ENCODE data around the gene MAGI1.

MAGI1 gene

DNA sequence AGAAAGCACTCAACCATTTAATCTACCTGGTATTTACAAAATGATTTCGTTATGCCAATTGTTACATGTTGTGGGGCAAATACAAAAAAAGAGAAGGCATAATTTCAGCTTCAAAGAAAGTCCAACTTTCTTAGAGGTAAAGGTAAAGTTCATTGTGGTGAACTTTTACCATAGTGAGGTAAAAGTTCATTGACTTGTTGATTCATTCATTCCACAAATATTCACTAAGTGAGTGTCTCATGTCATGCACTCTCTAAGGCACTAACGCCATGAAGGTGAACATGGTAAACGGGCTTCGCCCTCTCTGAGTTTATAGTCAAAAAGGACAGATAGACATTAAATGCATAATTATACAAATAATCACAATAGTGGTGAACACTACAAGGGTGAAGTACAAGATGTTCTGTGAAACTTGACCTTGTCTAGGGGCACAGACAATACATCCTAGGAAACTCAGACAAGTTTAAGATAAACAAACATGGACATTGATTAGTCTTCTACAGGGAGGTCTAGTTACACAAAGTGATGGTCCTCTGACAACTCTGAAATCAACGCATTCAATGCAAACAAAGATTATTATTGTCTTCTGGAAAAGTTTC, 378.6 kb downstream of the MAGI1 start:
- TF ChIP-seq, protein P1, sequence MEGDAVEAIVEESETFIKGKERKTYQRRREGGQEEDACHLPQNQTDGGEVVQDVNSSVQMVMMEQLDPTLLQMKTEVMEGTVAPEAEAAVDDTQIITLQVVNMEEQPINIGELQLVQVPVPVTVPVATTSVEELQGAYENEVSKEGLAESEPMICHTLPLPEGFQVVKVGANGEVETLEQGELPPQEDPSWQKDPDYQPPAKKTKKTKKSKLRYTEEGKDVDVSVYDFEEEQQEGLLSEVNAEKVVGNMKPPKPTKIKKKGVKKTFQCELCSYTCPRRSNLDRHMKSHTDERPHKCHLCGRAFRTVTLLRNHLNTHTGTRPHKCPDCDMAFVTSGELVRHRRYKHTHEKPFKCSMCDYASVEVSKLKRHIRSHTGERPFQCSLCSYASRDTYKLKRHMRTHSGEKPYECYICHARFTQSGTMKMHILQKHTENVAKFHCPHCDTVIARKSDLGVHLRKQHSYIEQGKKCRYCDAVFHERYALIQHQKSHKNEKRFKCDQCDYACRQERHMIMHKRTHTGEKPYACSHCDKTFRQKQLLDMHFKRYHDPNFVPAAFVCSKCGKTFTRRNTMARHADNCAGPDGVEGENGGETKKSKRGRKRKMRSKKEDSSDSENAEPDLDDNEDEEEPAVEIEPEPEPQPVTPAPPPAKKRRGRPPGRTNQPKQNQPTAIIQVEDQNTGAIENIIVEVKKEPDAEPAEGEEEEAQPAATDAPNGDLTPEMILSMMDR (conservative IDR thresholded peaks at IDR 0.05; ENCODE audit: low read depth, low read length), result no peak
- no peaks in the 10 kb centered on the region for H3K79me2 ChIP-seq (ENCODE audit: insufficient read depth, low read depth)
- H3K4me3 ChIP-seq (IDR thresholded peaks at IDR 0.05; ENCODE audit: insufficient read depth, low read depth, low read length), result no peak overlapping the region

DNA sequence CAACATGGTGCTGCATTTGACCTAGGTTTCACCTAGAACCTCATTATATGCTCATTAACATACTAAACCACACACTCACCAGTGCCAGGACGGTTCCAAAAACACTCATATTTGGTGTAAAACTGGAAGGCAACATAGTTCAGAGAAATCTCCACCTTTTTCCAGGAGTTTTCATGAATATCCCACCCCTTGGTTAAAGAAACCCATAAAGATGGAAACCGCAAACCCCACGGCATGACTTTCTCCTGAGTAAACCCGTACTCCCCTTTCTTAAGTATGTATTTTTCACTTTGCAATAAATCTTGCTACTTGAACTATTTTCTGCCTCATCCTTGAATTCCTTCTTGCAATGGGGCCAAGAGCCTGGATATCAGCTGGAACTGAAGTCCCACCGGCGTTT, 379.3 kb downstream of the MAGI1 start:
- Histone ChIP-seq H2AFZ (ENCODE audit: low read depth) (no peak overlapping the region), H3K27me3 (ENCODE audit: insufficient read depth, low read depth) (no peaks in the 10 kb centered on the region), H3K27ac (no peak overlapping the region), H3K9ac (no peak overlapping the region), H3K4me3 (IDR thresholded peaks at IDR 0.05; ENCODE audit: insufficient read depth, low read depth, low read length) (no peak overlapping the region), H4K20me1 (ENCODE audit: insufficient read depth) (no peaks in the 10 kb centered on the region), H3K4me1 (ENCODE audit: low read depth, poor library complexity, severe bottlenecking) (no peaks in the 10 kb centered on the region), H3K79me2 (ENCODE audit: insufficient read depth, low read depth) (no peaks in the 10 kb centered on the region), H3K4me2 (no peak overlapping the region), H3K36me3 (ENCODE audit: insufficient read depth) (no peaks in the 10 kb centered on the region)
- TF ChIP-seq, protein P1 (conservative IDR thresholded peaks at IDR 0.05; ENCODE audit: low read depth, low read length), result no peak

More for the DNA sequence above, 378.6 kb downstream of the MAGI1 start:
- H3K27ac ChIP-seq, result no peak overlapping the region
- H3K27me3 ChIP-seq (ENCODE audit: insufficient read depth, low read depth), result no peaks in the 10 kb centered on the region
- no peaks in the 10 kb centered on the region for H3K4me1 ChIP-seq (ENCODE audit: low read depth, poor library complexity, severe bottlenecking)
- H2AFZ ChIP-seq (ENCODE audit: low read depth), result no peak overlapping the region
- H3K36me3 ChIP-seq (ENCODE audit: insufficient read depth), result no peaks in the 10 kb centered on the region
- H3K9ac ChIP-seq, result no peak overlapping the region
- H3K4me2 ChIP-seq, result no peak overlapping the region
- H4K20me1 ChIP-seq (ENCODE audit: insufficient read depth), result no peaks in the 10 kb centered on the region

GRCh38 chr3:65658401-65658800, 380.3 kb downstream of the MAGI1 start:
- Histone ChIP-seq H3K4me3 (IDR thresholded peaks at IDR 0.05; ENCODE audit: insufficient read depth, low read depth, low read length) (no peak overlapping the region), H4K20me1 (ENCODE audit: insufficient read depth) (no peaks in the 10 kb centered on the region)
- TF ChIP-seq, protein P1 (conservative IDR thresholded peaks at IDR 0.05; ENCODE audit: low read depth, low read length), result no peak

DNA sequence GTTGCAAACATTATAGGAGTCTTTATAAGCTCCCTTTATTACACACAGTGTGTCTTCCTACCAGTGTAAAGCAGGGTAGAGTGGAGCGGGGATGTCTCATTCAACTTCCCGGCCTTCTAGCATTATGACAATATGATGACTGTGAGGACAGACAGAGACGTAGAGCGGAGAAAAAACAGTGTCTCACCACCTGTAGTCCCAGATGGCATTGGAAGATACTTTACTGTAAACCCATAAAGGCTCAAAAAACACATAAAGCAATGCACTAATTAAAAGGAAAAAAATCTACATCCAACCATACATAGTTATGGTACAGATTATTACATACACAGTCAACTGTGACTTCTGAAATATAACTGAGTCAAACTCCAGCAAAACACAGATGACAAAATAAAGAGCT, 383.7 kb downstream of the MAGI1 start:
- no peaks in the 10 kb centered on the region for H3K36me3 ChIP-seq (ENCODE audit: insufficient read depth)
- TF ChIP-seq, protein P1 (conservative IDR thresholded peaks at IDR 0.05; ENCODE audit: low read depth, low read length), result no peak
- H4K20me1 ChIP-seq (ENCODE audit: insufficient read depth), result no peaks in the 10 kb centered on the region
- no peak overlapping the region for H3K4me3 ChIP-seq (IDR thresholded peaks at IDR 0.05; ENCODE audit: insufficient read depth, low read depth, low read length)
- no peak overlapping the region for H2AFZ ChIP-seq (ENCODE audit: low read depth)
- H3K9ac ChIP-seq, result no peak overlapping the region
- H3K27ac ChIP-seq, result no peak overlapping the region
- no peaks in the 10 kb centered on the region for H3K4me1 ChIP-seq (ENCODE audit: low read depth, poor library complexity, severe bottlenecking)
- no peaks in the 10 kb centered on the region for H3K79me2 ChIP-seq (ENCODE audit: insufficient read depth, low read depth)
- H3K27me3 ChIP-seq (ENCODE audit: insufficient read depth, low read depth), result no peaks in the 10 kb centered on the region
- no peak overlapping the region for H3K4me2 ChIP-seq

More at GRCh38 chr3:65658401-65658800, 380.3 kb downstream of the MAGI1 start:
- H3K27ac ChIP-seq, result no peak overlapping the region
- no peaks in the 10 kb centered on the region for H3K79me2 ChIP-seq (ENCODE audit: insufficient read depth, low read depth)
- no peak overlapping the region for H3K9ac ChIP-seq
- no peak overlapping the region for H3K4me2 ChIP-seq
- no peaks in the 10 kb centered on the region for H3K36me3 ChIP-seq (ENCODE audit: insufficient read depth)
- H2AFZ ChIP-seq (ENCODE audit: low read depth), result no peak overlapping the region
- H3K27me3 ChIP-seq (ENCODE audit: insufficient read depth, low read depth), result no peaks in the 10 kb centered on the region
- no peaks in the 10 kb centered on the region for H3K4me1 ChIP-seq (ENCODE audit: low read depth, poor library complexity, severe bottlenecking)
